Immature natural killer cell (primary cell): ENCODE measurements around the gene ORC2. TPM values are rescaled to one million over a fixed set of nuclear protein-coding genes. Genes with fewer than 3 reads are reported as not detected.

ENCODE experiments used
- DNase-seq, 3 donors: peaks; one replicate each; pipeline ENCODE4 v3.0.0; 2022; ENCODE audit warnings: mixed read lengths in 1 of 3
- H3K27ac Mint-ChIP-seq, 6 donors: one replicate each; pipeline ENCODE4 v1.8.0; 2020; ENCODE audit warnings: mixed read lengths in 6 of 6, mild to moderate bottlenecking in 5 of 6, inconsistent platforms in 4 of 6, moderate library complexity in 3 of 6
- H3K27me3 Mint-ChIP-seq, 3 donors: one replicate each; pipeline ENCODE4 v1.8.0; 2020 to 2021; ENCODE audit warnings: low read depth in 3 of 3, mild to moderate bottlenecking in 3 of 3, mixed read lengths in 3 of 3, moderate library complexity in 3 of 3, inconsistent platforms in 1 of 3
- H3K36me3 Mint-ChIP-seq, 3 donors: one replicate each; pipeline ENCODE4 v1.8.0; 2020; ENCODE audit warnings: mixed read lengths in 3 of 3, inconsistent platforms in 2 of 3, mild to moderate bottlenecking in 2 of 3
- H3K4me1 Mint-ChIP-seq, 2 donors: one replicate each; pipeline ENCODE4 v1.8.0; 2020; ENCODE audit warnings: inconsistent platforms in 2 of 2, mild to moderate bottlenecking in 2 of 2, mixed read lengths in 2 of 2, moderate library complexity in 1 of 2
- H3K4me3 Mint-ChIP-seq, 5 donors: one replicate each; pipeline ENCODE4 v1.8.0; 2020; ENCODE audit warnings: mild to moderate bottlenecking in 5 of 5, mixed read lengths in 5 of 5, inconsistent platforms in 3 of 5, moderate library complexity in 3 of 5
- H3K9me3 Mint-ChIP-seq, 6 donors: one replicate each; pipeline ENCODE4 v1.8.0; 2020; ENCODE audit warnings: mild to moderate bottlenecking in 6 of 6, mixed read lengths in 6 of 6, inconsistent platforms in 4 of 6, moderate library complexity in 3 of 6
- polyA plus RNA-seq, 3 donors: library from polyadenylated mRNA; unstranded; fragments of 300-500 nt; fragmentation: Illumina TruSeq; gene quantifications; one replicate each; pipeline ENCODE4 v1.2.3, GENCODE V29; 2021

ORC2 gene
- polyA plus RNA-seq, 3 donors from 2014 or later, result 5.7 to 13.6 (median 9.8) TPM

GRCh38 chr2:200863782-200864175, 99.7 kb downstream of the ORC2 start:
- Mint-ChIP-seq H3K4me1 (peaks cover 45 to 59% of the 10 kb centered on the region in 2 donors), H3K4me3 (peak overlapping the region; percentile 90 to 99 (median 98)), H3K27ac (peak overlapping the region; percentile 95 to 100 (median 99)), H3K9me3 (peaks cover 0 to 3% (median 0%) of the 10 kb centered on the region in 6 donors), H3K36me3 (peaks cover 18 to 33% (median 27%) of the 10 kb centered on the region in 3 donors), H3K27me3 (peaks cover 26 to 46% (median 39%) of the 10 kb centered on the region in 3 donors)
- no peak for DNase-seq

DNA sequence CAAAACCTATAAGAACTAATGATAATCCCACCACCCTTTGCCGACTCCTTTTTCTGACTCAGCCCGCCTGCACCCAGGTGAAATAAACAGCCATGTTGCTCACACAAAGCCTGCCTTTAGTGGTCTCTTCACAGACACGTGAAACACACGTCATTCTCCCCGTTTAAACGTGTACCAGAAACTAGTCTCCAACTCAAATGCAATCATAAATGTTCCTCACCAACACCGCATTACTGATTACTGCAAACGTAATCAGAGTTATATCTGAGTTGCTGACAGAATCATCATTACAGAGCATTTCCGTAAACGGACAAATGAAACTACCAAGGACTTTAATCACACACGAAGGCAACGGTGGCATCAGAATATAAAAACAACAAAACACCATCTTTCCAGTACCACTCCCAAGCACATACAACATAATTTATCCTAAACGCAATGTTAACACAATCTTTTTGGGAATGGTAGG, 100.9 kb downstream of the ORC2 start:
- H3K27me3 Mint-ChIP-seq, result peaks cover 26 to 54% (median 46%) of the 10 kb centered on the region in 3 donors
- H3K27ac Mint-ChIP-seq, result peak overlapping the region; percentile 95 to 100 (median 99)
- peak overlapping the region; percentile 90 to 99 (median 98) for H3K4me3 Mint-ChIP-seq
- peaks cover 29 to 46% (median 38%) of the 10 kb centered on the region in 3 donors for H3K36me3 Mint-ChIP-seq
- H3K9me3 Mint-ChIP-seq, result peaks cover 0 to 3% (median 0%) of the 10 kb centered on the region in 6 donors
- peaks cover 55 to 67% of the 10 kb centered on the region in 2 donors for H3K4me1 Mint-ChIP-seq
- DNase-seq, result peak; percentile 72 to 78 (median 78)

DNA sequence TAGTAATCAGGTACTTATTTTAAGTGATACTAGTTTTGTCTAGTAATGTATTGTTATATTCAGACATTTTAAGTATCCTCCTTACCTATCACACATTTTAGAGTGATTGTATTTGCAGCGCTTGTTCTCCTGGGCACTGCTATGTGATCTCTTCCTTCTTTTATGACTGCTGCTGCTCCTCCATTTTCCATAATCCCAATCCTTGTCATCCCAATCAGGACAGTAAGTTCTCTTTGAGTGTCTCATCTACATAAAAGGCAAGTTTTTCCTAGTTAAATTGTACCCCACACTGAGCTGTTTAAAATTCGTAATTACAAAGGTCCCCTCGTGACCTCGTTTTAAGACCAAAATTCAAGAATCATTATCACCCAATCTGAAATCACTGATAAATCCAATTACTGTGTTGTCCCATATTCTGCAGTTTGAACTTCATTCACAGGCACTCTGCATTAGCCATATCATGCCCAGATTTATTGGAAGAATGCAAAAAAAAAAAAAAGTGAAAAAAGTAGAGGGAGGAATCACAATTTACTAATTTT, 101.8 kb downstream of the ORC2 start:
- H3K27me3 Mint-ChIP-seq, result peaks cover 26 to 63% (median 53%) of the 10 kb centered on the region in 3 donors
- H3K4me1 Mint-ChIP-seq, result peaks cover 62 to 76% of the 10 kb centered on the region in 2 donors
- peak overlapping the region; percentile 95 to 100 (median 99) for H3K27ac Mint-ChIP-seq
- H3K36me3 Mint-ChIP-seq, result peaks cover 35 to 54% (median 43%) of the 10 kb centered on the region in 3 donors
- DNase-seq, result peak in 1 of 3 donors; percentile 11
- H3K4me3 Mint-ChIP-seq, result peak overlapping the region; percentile 90 to 99 (median 98)
- peaks cover 0 to 3% (median 0%) of the 10 kb centered on the region in 6 donors for H3K9me3 Mint-ChIP-seq

GRCh38 chr2:200860092-200860795, 103.2 kb downstream of the ORC2 start:
- Mint-ChIP-seq H3K4me1 (peaks cover 67 to 81% of the 10 kb centered on the region in 2 donors), H3K4me3 (peak overlapping the region; percentile 90 to 99 (median 98)), H3K27ac (peak overlapping the region; percentile 87 to 99 (median 94)), H3K27me3 (peaks cover 26 to 70% (median 59%) of the 10 kb centered on the region in 3 donors), H3K9me3 (peaks cover 0 to 3% (median 0%) of the 10 kb centered on the region in 6 donors), H3K36me3 (peaks cover 40 to 60% (median 48%) of the 10 kb centered on the region in 3 donors)
- peak in 1 of 3 donors; percentile 26 for DNase-seq

Other genes starting within 250 kb of the ORC2 start
- 100 to 1,000 TPM; 354 to 367 (median 365) TPM for gene BZW1, start 151.8 kb downstream of the ORC2 start, polyA plus RNA-seq
- gene CLK1, start 99.0 kb downstream of the ORC2 start, polyA plus RNA-seq, result 10 to 100 TPM; 26.2 to 48.7 (median 47.9) TPM
- 10 to 100 TPM; 17.9 to 30.4 (median 25.7) TPM for gene PPIL3, start 74.6 kb downstream of the ORC2 start, polyA plus RNA-seq
- 10 to 100 TPM; 13.5 to 31.0 (median 20.9) TPM for gene NIF3L1, start 74.3 kb downstream of the ORC2 start, polyA plus RNA-seq
- 10 to 100 TPM; 12.9 to 31.4 (median 22.1) TPM for gene HYCC2, start 108.0 kb upstream of the ORC2 start, polyA plus RNA-seq
- 100 to 1,000 TPM; 211 to 234 (median 225) TPM for gene NDUFB3, start 108.3 kb upstream of the ORC2 start, polyA plus RNA-seq
- 100 to 1,000 TPM; 167 to 262 (median 242) TPM for gene CFLAR, start 152.5 kb upstream of the ORC2 start, polyA plus RNA-seq
- gene CASP10, start 219.5 kb upstream of the ORC2 start, polyA plus RNA-seq, result 10 to 100 TPM; 13.5 to 37.4 (median 19.8) TPM